ENCODE measurements around the gene FAM200B. TPM values are rescaled to one million over a fixed set of nuclear protein-coding genes. Genes with fewer than 3 reads are reported as not detected.
A peak's percentile ranks its signal among the peaks of the same experiment; 100 is the strongest.

Gene FAM200B
- total RNA-seq, result 28.5 and 37.5 TPM in 2 replicates

DNA sequence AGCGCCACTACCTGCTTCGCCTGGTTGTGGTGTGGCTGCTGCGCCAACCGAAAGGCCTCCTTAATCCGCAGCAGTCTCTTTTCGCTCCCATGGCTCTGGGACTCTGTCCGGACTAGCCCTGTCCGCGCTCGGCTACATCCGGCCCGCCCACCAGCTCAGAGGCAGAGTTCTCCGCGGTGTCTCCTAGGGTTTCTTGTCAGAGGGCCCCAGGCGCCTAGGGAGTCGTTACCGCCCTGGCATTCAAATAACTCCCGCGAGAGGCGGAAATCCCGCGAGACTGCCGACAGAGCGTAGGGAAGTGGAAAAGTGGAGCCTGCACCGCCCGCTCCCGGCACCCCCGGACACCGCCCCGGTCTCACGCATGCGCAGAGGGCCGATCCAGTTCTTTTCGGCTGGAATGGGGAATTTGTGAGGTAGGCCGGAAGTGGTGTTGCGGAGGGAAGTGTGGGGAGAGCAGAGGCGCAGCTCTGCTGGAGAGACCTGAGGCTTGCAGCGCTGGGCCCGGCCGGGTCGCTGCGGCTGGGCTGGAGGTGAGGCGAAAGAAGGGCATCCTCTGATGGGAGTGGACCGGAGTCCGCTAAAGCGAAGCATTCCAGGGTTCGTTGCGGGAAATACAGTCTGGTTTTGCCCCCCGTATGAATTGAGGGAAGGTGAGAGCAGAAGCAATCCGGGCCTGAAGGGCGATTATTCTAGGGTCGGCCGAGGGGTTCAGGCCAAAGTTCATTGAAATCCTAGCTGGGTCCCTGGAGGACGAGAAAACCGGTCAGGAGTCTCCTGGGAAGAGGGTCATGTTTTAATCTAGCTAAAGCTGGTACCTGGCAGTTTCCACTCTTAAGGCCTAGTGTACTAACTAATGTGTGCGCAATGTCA, at the start of gene FAM200B:
FAM200B (plus strand) TSS at position 456 of the 870 bp plus-strand sequence. CDS start 5,151 bp downstream, outside the sequence.
- peak; percentile 75 for DNase-seq (ENCODE audit: low read depth)
- peak within 1 kb of the TSS; percentile 88 for H3K4me3 ChIP-seq (ENCODE audit: low read depth, low read length)
- no peak for TF ChIP-seq CTCF (conservative IDR thresholded peaks at IDR 0.05; ENCODE audit: low read depth, low read length)

GRCh38 chr4:15636818-15637217, 44.8 kb upstream of the FAM200B start:
- DNase-seq (ENCODE audit: low read depth), result no peak

DNA sequence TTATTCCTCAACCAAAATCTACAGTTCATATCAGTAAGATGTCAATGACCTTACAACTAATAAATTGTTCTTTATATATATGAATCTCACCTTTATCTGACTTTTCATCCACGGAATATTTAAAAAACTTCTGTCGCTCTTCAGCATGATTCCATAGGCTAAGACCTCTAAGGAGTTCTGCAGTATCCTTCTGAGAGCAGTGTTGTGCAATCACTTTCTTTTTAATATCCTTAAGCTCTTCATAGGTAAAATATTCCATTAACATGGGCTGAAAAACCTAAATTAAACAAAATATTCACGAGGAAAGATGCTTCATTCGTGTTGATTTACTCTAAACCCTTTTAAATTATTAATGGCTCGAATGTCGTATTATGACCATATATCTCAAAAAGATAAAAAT, 43.2 kb upstream of the FAM200B start:
- TF ChIP-seq CTCF (conservative IDR thresholded peaks at IDR 0.05; ENCODE audit: low read depth, low read length), result no peak
- H3K4me3 ChIP-seq (ENCODE audit: low read depth, low read length), result no peak overlapping the region
- DNase-seq (ENCODE audit: low read depth), result no peak

More at GRCh38 chr4:15636818-15637217, 44.8 kb upstream of the FAM200B start:
- H3K4me3 ChIP-seq (ENCODE audit: low read depth, low read length), result no peak overlapping the region
- no peak for TF ChIP-seq CTCF (conservative IDR thresholded peaks at IDR 0.05; ENCODE audit: low read depth, low read length)

GRCh38 chr4:15648600-15648999, 33.0 kb upstream of the FAM200B start:
- no peak overlapping the region for H3K4me3 ChIP-seq (ENCODE audit: low read depth, low read length)
- DNase-seq (ENCODE audit: low read depth), result no peak
- TF ChIP-seq CTCF (conservative IDR thresholded peaks at IDR 0.05; ENCODE audit: low read depth, low read length), result no peak

GRCh38 chr4:15649914-15650545, 31.6 kb upstream of the FAM200B start:
- peak; percentile 91 for TF ChIP-seq CTCF (conservative IDR thresholded peaks at IDR 0.05; ENCODE audit: low read depth, low read length)
- no peak overlapping the region for H3K4me3 ChIP-seq (ENCODE audit: low read depth, low read length)
- no peak for DNase-seq (ENCODE audit: low read depth)

- TF ChIP-seq CTCF (conservative IDR thresholded peaks at IDR 0.05; ENCODE audit: low read depth, low read length), result no peak
- DNase-seq (ENCODE audit: low read depth), result no peak
- peak overlapping the region; percentile 74 for H3K4me3 ChIP-seq (ENCODE audit: low read depth, low read length)
Observed at GRCh38 chr4:15651676-15652075, 30.0 kb upstream of the FAM200B start.

Data from epithelial cell of proximal tubule (primary cell).